GM04504 (cell line): Measurements from ENCODE around the gene FHL3.

Experiments
- DNase-seq: peaks from one replicate; pipeline ENCODE4 v3.0.0-alpha.2; 2012; ENCODE audit warnings: low read depth

FHL3 gene

GRCh38 chr1:38005195-38006007, at the start of gene FHL3:
FHL3 (minus strand) TSS chr1:38005514; CDS start chr1:37999412, 6,102 bp downstream.
- no peak for DNase-seq

GRCh38 chr1:38053416-38054091, 48.2 kb upstream of the FHL3 start:
- no peak for DNase-seq

GRCh38 chr1:38052750-38053415, 47.6 kb upstream of the FHL3 start:
- DNase-seq = no peak

- no peak for DNase-seq
Measured at GRCh38 chr1:38051079-38051543, 45.8 kb upstream of the FHL3 start.

GRCh38 chr1:38050397-38051078, 45.2 kb upstream of the FHL3 start:
- DNase-seq = no peak

GRCh38 chr1:38047603-38048141, 42.4 kb upstream of the FHL3 start:
- DNase-seq = no peak

- no peak for DNase-seq
Measured at GRCh38 chr1:38046884-38047602, 41.7 kb upstream of the FHL3 start.

- DNase-seq = no peak
Measured at GRCh38 chr1:38046333-38046883, 41.1 kb upstream of the FHL3 start, which contains the start of gene POU3F1. POU3F1 (minus strand) TSS chr1:38046793; CDS start chr1:38046743, 50 bp downstream.

GRCh38 chr1:38045401-38046332, 40.4 kb upstream of the FHL3 start:
- no peak for DNase-seq

GRCh38 chr1:38044221-38045215, 39.2 kb upstream of the FHL3 start:
- no peak for DNase-seq

- no peak for DNase-seq
Measured at GRCh38 chr1:38043036-38043747, 37.9 kb upstream of the FHL3 start.

GRCh38 chr1:38041936-38042834, 36.9 kb upstream of the FHL3 start:
- no peak for DNase-seq

- no peak for DNase-seq
Measured at GRCh38 chr1:38039331-38040088, 34.2 kb upstream of the FHL3 start.

- peak; percentile 46 for DNase-seq
Measured at GRCh38 chr1:38038861-38039260, 33.5 kb upstream of the FHL3 start.

GRCh38 chr1:38037221-38037939, 32.1 kb upstream of the FHL3 start:
- no peak for DNase-seq
